Omental fat pad (tissue), 4 donors: Measurements from ENCODE around the gene SAG. TPM values are rescaled to one million over a fixed set of nuclear protein-coding genes. Genes with fewer than 3 reads are reported as not detected.

ENCODE experiments used
- ATAC-seq: fragments of 150-250 bp; one replicate; pipeline ENCODE4 v1.9.1; 2016; ENCODE audit warnings: mild to moderate bottlenecking, moderate library complexity; ENCODE audit not compliant: low FRiP score
- DNase-seq: peaks from one replicate; pipeline ENCODE4 v3.0.0-alpha.2; 2019; ENCODE audit warnings: low spot score
- CTCF ChIP-seq, 3 donors: fragments of 450-650 bp; IDR thresholded peaks; one replicate each; pipeline ENCODE4 v1.5.1; 2016 to 2017; ENCODE audit warnings: antibody characterized with exemption in 3 of 3, mild to moderate bottlenecking in 3 of 3, moderate library complexity in 2 of 3
- total RNA-seq, 4 donors: library from RNA; depleted of rRNA; stranded (reverse); fragments of >200 nt; gene quantifications; one replicate each; pipeline ENCODE4 v1.1.0, GENCODE V29; 2016

SAG gene
- total RNA-seq, 4 donors from 2014 or later: 0.09 TPM; not detected in 3

GRCh38 chr2:233285921-233286320 lies 21.7 kb upstream of the SAG start:
- ATAC-seq: no peak
- DNase-seq: no peak
- no peak for TF ChIP-seq CTCF (IDR thresholded peaks at IDR 0.05)

DNA sequence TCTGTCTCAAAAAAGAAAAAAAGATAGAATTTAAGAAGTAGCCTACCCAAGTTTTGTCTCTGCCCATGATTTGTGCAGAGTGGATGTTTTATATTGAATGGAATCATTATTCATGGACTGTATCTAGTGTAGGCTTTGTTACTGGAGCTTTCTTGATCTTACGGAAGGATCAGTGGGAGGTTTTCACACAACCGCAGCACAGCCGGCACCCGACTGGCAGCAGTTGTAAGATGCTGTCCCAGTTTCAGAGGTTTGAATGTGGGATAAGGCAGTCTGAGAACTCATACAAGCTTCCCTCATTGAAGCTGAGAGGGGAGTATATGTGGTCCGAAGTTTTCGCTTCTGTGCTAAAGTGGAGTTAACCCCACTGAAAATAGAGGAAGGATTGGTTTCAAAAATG lies 19.7 kb upstream of the SAG start:
- DNase-seq (no peak), ATAC-seq (no peak)
- TF ChIP-seq CTCF (IDR thresholded peaks at IDR 0.05): no peak

DNA sequence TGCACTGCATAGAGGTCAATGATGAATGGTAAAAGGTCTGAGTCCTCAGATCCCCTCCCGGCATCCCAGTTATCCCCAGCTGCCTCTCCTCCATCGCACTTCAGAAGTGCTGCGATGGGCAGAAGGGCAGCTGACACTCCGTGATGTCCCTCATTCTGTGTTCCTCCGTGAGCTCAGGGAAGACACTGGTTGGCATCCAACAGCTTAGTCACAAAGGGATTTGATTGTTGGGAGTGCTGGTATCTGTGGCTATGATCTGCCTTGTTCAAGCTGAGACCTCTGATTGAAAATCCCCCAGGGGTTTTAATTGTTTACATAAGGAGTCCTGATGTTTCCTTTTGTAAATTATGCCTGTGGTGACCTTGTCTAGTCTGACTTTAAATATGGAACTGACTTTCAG lies 19.0 kb upstream of the SAG start:
- no peak for ATAC-seq
- no peak for TF ChIP-seq CTCF (IDR thresholded peaks at IDR 0.05)
- no peak for DNase-seq

- no peak for TF ChIP-seq CTCF (IDR thresholded peaks at IDR 0.05)
- ATAC-seq (no peak), DNase-seq (no peak)
These were observed 18.0 kb upstream of the SAG start for GRCh38 chr2:233289648-233290047.

GRCh38 chr2:233290051-233290845 lies 17.4 kb upstream of the SAG start:
- DNase-seq (no peak), ATAC-seq (no peak)
- no peak for TF ChIP-seq CTCF (IDR thresholded peaks at IDR 0.05)

GRCh38 chr2:233295891-233296290 lies 11.7 kb upstream of the SAG start:
- TF ChIP-seq CTCF (IDR thresholded peaks at IDR 0.05): no peak
- DNase-seq (no peak), ATAC-seq (no peak)

DNA sequence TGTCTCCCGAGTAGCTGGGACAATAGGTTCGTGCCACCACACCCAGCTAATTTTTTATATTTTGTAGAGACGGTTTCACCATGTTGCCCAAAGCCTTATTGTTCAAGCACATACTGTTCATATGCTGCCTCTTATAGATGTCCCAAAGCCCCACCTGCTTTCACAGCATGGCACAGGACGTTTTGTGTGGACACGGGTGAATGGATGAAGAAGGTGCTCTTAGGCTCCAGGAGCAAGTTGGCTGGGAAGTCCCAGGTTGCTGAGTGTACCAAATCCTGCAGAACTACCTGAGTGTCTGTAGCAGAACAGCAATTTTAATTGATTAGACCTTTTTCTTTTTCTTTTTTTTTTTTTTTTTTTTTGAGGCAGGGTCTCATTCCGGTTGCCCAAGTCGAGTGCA lies 10.5 kb upstream of the SAG start:
- TF ChIP-seq CTCF (IDR thresholded peaks at IDR 0.05): no peak
- no peak for ATAC-seq

More for the DNA sequence above, 10.5 kb upstream of the SAG start:
- no peak for DNase-seq
